NCI-H446 (cell line): Measurements from ENCODE around the gene AKAP9.
"Not testable (repeated sequence)": the region's sequence is repeated elsewhere in the genome, so short reads cannot be mapped to it uniquely, and the experiment has no call there.

ENCODE experiments used
- DNase-seq, 2 experiments: peaks; one replicate each; lab custom pipeline; 2025; lab: John Stamatoyannopoulos, UW

The AKAP9 gene

GRCh38 chr7:92013611-92014010 lies 72.9 kb downstream of the AKAP9 start:
- DNase-seq, result no peak

GRCh38 chr7:92020636-92021035 lies 80.0 kb downstream of the AKAP9 start:
- no peak for DNase-seq

DNA sequence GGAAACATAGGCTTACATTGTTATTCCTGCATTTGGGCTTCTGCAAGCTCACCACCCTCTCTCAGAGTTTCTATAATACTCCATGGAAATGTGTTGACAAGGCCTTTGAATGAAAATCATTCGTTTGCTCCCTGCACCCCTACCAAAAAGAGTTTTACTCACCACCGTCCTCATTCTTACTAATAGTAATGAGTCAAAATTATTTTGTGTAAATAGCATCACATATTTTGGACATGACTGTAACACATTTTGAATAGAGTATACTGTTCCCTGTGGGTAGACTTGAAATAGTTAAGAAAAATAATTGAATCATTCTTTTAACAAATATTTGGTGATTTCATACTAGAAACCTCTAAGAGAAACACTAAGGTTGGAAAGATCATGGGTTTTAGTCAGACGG lies 84.6 kb downstream of the AKAP9 start:
- no peak for DNase-seq

DNA sequence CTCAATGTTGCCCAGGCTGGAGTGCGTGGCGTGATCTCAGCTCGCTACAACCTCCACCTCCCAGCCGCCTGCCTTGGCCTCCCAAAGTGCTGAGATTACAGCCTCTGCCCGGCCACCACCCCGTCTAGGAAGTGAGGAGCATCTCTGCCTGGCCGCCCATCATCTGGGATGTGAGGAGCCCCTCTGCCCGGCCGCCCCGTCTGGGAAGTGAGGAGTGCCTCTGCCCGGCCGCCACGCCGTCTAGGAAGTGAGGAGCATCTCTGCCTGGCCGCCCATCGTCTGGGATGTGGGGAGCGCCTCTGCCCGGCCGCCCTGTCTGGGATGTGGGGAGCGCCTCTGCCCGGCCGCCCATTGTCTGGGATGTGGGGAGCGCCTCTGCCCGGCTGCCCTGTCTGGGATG lies 86.0 kb downstream of the AKAP9 start:
- not testable (repeated sequence) for DNase-seq

- DNase-seq, result not testable (repeated sequence)
These were observed 86.5 kb downstream of the AKAP9 start for GRCh38 chr7:92027128-92027527.

DNA sequence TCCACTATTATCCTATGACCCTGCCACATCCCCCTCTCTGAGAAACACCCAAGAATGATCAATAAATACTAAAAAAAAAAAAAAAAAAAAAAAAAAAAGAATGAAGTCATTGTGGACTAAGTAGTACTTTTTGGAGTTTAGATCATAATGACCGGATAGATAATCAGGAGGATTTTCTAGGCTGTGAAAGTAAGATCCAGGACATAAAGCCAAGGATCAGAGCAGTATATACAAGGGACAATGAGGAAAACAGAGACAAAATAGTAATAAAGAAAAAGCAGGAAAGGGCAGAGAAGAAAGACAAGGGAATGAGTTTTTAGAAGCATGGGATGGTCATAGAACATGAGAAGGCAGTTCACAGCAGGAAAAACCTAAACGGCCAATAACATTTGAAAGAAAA lies 87.6 kb downstream of the AKAP9 start:
- no peak for DNase-seq

DNA sequence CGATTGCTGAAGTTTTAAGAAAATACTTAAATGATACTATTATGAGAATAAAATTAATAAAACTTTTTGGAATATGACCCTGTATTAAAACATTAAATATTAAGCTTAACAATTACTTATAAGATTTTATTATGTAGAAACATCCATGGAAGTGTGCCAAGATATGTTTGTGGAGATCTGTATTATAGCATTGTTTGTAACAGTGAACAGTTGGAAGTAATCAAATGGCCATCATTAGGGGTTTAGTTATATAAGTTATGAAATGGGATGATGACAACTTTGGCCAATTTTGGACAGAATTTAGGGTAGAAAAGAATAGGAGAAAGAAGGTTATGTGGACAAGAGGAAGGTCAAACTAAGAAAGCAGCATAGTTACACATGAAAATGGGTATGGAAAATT lies 88.0 kb downstream of the AKAP9 start:
- DNase-seq, result no peak

GRCh38 chr7:92034116-92034515 lies 93.5 kb downstream of the AKAP9 start:
- no peak for DNase-seq

- DNase-seq, result no peak
These were observed 94.9 kb downstream of the AKAP9 start for GRCh38 chr7:92035576-92035975.

- DNase-seq, result no peak
These were observed 99.2 kb downstream of the AKAP9 start for GRCh38 chr7:92039900-92040299.

- no peak for DNase-seq
These were observed 101.5 kb downstream of the AKAP9 start for GRCh38 chr7:92042056-92042737.

GRCh38 chr7:92043098-92043497 lies 102.4 kb downstream of the AKAP9 start:
- DNase-seq, result no peak

DNA sequence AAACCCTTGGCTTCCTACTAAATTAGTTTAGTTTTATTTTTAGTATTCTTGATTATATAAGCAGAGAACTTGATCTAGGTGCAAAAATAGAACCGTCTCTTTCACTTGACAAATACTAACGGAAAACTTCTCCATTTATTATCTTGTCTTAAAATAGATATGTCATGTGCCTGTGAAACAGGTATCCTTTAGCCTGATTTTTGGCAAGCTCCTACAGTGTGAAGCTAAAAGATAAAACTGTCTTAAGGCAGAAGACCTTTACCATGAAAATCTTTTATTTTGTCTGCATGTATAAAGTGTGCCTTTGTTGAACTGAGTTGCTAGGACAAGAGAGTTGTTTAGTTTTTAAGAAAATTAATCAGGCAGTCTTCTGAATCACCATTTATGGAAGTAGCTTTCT lies 103.0 kb downstream of the AKAP9 start:
- DNase-seq, result no peak

- DNase-seq, result no peak
These were observed 103.5 kb downstream of the AKAP9 start for GRCh38 chr7:92044148-92044547.

DNA sequence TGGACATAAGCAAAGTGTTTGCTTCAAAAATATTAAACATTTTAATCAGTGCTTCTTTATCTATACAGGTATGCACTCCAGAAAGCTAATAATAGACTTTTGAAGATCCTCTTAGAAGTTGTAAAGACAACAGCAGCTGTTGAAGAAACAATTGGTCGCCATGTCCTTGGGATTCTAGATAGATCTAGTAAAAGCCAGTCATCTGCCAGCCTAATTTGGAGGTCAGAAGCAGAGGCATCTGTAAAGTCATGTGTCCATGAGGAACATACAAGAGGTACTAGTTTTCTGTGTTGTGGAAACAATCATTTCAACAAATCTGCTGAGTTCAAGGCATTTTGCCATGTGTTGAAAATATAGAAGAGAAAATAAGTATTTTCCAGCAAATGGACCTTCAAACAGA lies 104.3 kb downstream of the AKAP9 start:
- DNase-seq, result no peak

DNA sequence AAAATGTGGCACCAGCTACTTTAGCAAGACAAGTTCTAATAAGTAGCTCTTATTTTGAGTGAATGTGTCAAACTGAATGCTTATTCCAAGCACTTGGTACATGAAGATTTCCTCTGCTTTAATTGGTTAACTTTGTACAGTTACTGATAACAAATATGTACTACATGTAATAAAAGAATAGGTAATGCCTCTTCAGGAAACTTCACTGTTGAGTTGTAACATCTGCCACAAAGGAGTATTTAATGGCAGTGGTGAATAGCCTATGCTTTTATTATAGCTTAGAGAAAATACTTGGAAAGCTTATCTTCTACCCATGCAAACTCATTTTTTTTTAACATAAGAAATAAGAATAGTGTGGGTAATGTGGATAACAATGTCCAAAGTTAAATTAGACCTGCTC lies 111.0 kb downstream of the AKAP9 start:
- DNase-seq, result no peak

DNA sequence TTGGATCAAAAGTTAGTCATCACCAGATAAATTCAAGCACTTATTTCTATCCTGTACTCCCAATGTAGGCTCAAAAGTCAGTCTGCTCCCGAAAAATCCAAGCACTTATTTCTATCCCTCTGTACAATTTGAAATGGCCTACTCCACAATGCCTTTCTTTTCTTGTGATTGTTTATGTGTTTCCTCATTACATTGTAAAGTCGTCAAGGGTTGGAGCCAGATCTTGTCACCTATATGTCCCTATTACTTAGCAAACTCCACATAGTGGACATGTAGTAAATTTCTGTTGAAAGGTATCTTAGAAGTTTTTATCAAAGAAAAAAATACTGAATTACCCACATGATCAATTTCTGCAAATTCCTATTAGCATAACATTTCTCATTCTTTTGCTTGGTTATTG lies 111.5 kb downstream of the AKAP9 start:
- DNase-seq, result no peak

DNA sequence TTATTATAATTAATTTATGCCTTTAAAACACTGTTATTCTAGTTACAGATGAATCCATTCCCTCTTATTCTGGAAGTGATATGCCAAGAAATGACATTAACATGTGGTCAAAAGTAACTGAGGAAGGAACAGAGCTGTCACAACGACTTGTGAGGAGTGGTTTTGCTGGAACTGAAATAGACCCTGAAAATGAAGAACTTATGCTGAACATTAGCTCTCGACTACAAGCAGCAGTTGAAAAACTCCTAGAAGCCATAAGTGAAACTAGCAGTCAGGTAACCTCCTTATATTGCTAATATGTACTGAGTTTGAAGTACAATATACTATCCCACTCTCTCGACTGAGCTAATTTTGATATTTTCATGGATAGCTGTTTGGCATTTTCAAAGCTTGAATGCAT lies 112.0 kb downstream of the AKAP9 start:
- no peak for DNase-seq

- DNase-seq, result no peak
These were observed 112.7 kb downstream of the AKAP9 start for GRCh38 chr7:92053312-92053711.

DNA sequence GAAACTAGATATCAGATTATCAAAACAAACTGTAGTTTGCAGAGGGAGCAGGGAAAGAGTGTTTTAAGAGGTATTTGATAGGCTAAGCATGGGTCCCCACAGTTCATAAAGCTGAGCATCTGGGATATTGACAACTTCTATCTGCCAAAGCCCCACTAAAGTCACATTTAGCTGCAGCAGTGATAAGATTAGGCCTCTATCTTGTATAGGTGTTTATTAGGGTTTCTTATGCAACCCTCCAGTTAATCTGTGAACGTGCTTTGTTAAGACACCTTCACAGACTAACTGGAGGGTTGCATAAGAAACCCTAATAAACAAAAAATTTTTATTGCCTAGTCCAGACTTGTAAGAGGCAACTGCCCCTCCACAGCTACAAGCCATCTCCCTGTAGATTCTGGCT lies 115.6 kb downstream of the AKAP9 start:
- no peak for DNase-seq

- no peak for DNase-seq
These were observed 116.7 kb downstream of the AKAP9 start for GRCh38 chr7:92057375-92057774.

DNA sequence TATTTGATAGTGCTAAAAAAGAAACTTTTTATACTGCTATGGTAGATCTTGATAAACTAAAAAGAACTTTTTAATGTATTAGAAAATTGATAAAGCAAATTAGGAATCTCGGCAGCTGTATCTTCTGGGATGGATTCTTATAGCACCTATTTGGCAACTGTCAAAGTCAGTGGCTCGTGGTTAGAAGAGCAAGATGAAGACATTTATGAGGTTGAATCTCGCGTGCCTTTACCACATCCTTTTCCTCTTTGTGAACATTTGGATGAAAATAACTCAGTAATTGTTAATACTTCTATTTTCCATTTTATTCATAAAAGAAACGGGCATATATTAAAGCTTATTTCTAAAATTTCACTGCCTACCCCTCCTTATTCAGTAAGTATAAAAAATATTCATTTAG lies 117.4 kb downstream of the AKAP9 start:
- DNase-seq, result no peak

DNA sequence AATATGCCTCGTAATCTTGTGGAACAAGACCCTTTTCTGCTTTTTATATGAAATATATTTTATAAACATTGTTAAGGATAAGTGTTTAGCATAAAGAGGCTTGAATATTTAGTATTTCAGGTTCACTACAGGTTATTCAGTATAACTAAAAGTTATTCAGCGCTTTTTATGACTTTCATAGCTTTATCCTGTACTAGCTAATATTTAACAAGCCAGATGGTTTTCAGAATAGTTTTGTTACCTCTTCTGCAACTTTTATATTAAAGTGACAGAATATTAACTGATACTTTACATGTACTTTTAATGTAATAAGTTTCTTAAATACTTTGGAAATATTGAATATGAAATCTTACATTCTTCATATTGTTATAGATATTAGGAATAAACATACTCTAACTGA lies 118.2 kb downstream of the AKAP9 start:
- DNase-seq, result no peak

- no peak for DNase-seq
These were observed 120.5 kb downstream of the AKAP9 start for GRCh38 chr7:92061154-92061553.
